ENCODE results near the gene SLC4A3. TPM values are rescaled to one million over a fixed set of nuclear protein-coding genes. Genes with fewer than 3 reads are reported as not detected.

SLC4A3 gene
- total and polyA plus RNA-seq, 2 donors (not counting 3 experiments of a cell fraction or from before 2014, with no cell fraction given): 0.29 to 0.35 TPM

- DNase-seq (ENCODE audit: low read depth, low spot score): no peak
- Histone ChIP-seq H4K20me1 (replicated peaks; ENCODE audit: control insufficient read depth, extremely low read depth, insufficient read depth, low read length) (no peaks in the 10 kb centered on the region), H3K9me1 (replicated peaks; ENCODE audit: control insufficient read depth, extremely low read depth, insufficient read depth, low read length) (no peaks in the 10 kb centered on the region), H3K27me3 (ENCODE audit: control insufficient read depth in 2 of 2, insufficient read depth in 2 of 2, low read length in 2 of 2) (peaks cover 0 to 2% of the 10 kb centered on the region in 2 experiments), H3K4me3 (replicated peaks in 1 of 3; ENCODE audit: insufficient read depth in 1 of 3, low read depth in 1 of 3, low read length in 3 of 3) (no peak overlapping the region), H3K9me3 (replicated peaks; ENCODE audit: control insufficient read depth, insufficient read depth, low read length) (no peaks in the 10 kb centered on the region), H3K9ac (replicated peaks; ENCODE audit: extremely low read depth, insufficient read depth, low read length) (no peak overlapping the region), H3K27ac (ENCODE audit: insufficient read depth, low read depth, low read length) (no peak overlapping the region), H2AFZ (ENCODE audit: low read depth, low read length) (no peak overlapping the region), H3K79me2 (ENCODE audit: control insufficient read depth, insufficient read depth, low read length) (no peaks in the 10 kb centered on the region), H3K4me2 (ENCODE audit: insufficient read depth, low read length) (no peak overlapping the region), H3K4me1 (ENCODE audit: control insufficient read depth, extremely low read depth, insufficient read depth, low read length) (peaks cover 12% of the 10 kb centered on the region), H3K36me3 (ENCODE audit: control insufficient read depth in 2 of 2, extremely low read depth in 1 of 2, insufficient read depth in 2 of 2, low read length in 2 of 2) (no peaks in the 10 kb centered on the region)
- CTCF ChIA-PET: interaction anchor here (0.7 to 3.6 kb wide), 3 partner anchors 35 to 99 kb away, joined by 4 to 23 read pairs (median 4); a partner anchor contains a TSS
- POLR2A ChIA-PET: no interaction called here
- FAIRE-seq: no peak
- intact Hi-C loops (cut with micrococcal nuclease) (no loop called here), dilution Hi-C loops (cut with MboI; ENCODE audit: extremely low pct_ligation_motif_present, low sequenced_read_pairs) (no loop called here)
- no TSS peak for BruUV-seq (replicated peaks)
- TF ChIP-seq MAX (IDR thresholded peaks at IDR 0.05; ENCODE audit: insufficient read depth, insufficient read length): no peak
- no peak for TF ChIP-seq GATA2 (IDR thresholded peaks at IDR 0.05; ENCODE audit: insufficient read depth, insufficient read length, low read depth, low read length)
- TF ChIP-seq POLR2AphosphoS5 (IDR thresholded peaks at IDR 0.05; ENCODE audit: insufficient read depth, low read depth, low read length): no peak
- TF ChIP-seq MYC (IDR thresholded peaks at IDR 0.05; ENCODE audit: low read depth, low read length): no peak
- TF ChIP-seq EZH2 (IDR thresholded peaks at IDR 0.05; ENCODE audit: borderline replicate concordance, low read depth, low read length, severe bottlenecking): no peak
- TF ChIP-seq POLR2A (IDR thresholded peaks at IDR 0.05; ENCODE audit: low read depth, low read length): no peak
- TF ChIP-seq CTCF (IDR thresholded peaks at IDR 0.05; ENCODE audit: extremely low read depth in 1 of 2, insufficient read depth in 1 of 2, low read depth in 1 of 2, low read length in 2 of 2): no peak
- no peak for TF ChIP-seq JUN (IDR thresholded peaks at IDR 0.05; ENCODE audit: borderline replicate concordance, insufficient read depth, insufficient read length, low read depth)
These were observed 32.2 kb upstream of the SLC4A3 start for GRCh38 chr2:219595256-219595655.
